SK-N-SH treated with all-trans-retinoic acid at 6 μM for 48 hours (cell line): ENCODE results near the gene TTL.

Experiments used
- ARNTL ChIP-seq: fragments of 450-650 bp; formaldehyde crosslinking; IDR thresholded peaks from 2 replicates; pipeline ENCODE4 v1.5.0; 2020; ENCODE audit warnings: low read depth, mild to moderate bottlenecking, moderate library complexity, borderline replicate concordance
- TF ChIP-seq, protein P1 (sequence below): fragments of 250-450 bp; sonication (Bioruptor Pico); IDR thresholded peaks from 2 replicates; pipeline ENCODE4 v1.8.0; 2020; ENCODE audit warnings: mild to moderate bottlenecking, moderate library complexity, borderline replicate concordance
- TF ChIP-seq, protein P2 (sequence below): fragments of 250-450 bp; sonication (Bioruptor Pico); IDR thresholded peaks from 2 replicates; pipeline ENCODE4 v1.5.1; 2021; ENCODE audit warnings: mild to moderate bottlenecking, moderate library complexity
- TF ChIP-seq, protein P3 (sequence below): fragments of 250-450 bp; sonication (Bioruptor Pico); IDR thresholded peaks from 2 replicates; pipeline ENCODE4 v1.5.1; 2020; ENCODE audit warnings: low read depth, mild to moderate bottlenecking, moderate library complexity

DNA sequence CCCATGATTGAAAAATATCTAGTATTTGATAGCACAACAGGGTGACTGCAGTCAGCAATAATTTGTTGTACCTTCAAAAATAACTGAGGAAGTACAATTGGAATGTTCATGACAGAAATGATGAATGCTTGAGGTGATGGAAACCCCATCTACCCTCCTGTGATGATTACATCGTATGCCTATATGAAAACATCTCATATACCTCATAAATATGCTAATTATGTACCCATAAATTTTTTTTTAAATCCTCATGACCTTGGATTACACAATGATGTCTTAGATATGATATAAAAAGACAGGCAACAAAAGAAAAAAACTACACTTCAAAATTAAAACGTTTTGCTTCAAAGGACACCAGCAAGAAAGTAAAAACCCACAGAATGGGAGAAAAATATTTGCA is 59.0 kb downstream of the TTL start:
- TF ChIP-seq, protein P1, sequence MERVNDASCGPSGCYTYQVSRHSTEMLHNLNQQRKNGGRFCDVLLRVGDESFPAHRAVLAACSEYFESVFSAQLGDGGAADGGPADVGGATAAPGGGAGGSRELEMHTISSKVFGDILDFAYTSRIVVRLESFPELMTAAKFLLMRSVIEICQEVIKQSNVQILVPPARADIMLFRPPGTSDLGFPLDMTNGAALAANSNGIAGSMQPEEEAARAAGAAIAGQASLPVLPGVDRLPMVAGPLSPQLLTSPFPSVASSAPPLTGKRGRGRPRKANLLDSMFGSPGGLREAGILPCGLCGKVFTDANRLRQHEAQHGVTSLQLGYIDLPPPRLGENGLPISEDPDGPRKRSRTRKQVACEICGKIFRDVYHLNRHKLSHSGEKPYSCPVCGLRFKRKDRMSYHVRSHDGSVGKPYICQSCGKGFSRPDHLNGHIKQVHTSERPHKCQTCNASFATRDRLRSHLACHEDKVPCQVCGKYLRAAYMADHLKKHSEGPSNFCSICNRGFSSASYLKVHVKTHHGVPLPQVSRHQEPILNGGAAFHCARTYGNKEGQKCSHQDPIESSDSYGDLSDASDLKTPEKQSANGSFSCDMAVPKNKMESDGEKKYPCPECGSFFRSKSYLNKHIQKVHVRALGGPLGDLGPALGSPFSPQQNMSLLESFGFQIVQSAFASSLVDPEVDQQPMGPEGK (CRISPR knock-in tag), result no peak
- TF ChIP-seq, protein P2, sequence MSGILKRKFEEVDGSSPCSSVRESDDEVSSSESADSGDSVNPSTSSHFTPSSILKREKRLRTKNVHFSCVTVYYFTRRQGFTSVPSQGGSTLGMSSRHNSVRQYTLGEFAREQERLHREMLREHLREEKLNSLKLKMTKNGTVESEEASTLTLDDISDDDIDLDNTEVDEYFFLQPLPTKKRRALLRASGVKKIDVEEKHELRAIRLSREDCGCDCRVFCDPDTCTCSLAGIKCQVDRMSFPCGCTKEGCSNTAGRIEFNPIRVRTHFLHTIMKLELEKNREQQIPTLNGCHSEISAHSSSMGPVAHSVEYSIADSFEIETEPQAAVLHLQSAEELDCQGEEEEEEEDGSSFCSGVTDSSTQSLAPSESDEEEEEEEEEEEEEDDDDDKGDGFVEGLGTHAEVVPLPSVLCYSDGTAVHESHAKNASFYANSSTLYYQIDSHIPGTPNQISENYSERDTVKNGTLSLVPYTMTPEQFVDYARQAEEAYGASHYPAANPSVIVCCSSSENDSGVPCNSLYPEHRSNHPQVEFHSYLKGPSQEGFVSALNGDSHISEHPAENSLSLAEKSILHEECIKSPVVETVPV (CRISPR knock-in tag), result no peak
- TF ChIP-seq ARNTL (CRISPR knock-in tag), result no peak
- TF ChIP-seq, protein P3, sequence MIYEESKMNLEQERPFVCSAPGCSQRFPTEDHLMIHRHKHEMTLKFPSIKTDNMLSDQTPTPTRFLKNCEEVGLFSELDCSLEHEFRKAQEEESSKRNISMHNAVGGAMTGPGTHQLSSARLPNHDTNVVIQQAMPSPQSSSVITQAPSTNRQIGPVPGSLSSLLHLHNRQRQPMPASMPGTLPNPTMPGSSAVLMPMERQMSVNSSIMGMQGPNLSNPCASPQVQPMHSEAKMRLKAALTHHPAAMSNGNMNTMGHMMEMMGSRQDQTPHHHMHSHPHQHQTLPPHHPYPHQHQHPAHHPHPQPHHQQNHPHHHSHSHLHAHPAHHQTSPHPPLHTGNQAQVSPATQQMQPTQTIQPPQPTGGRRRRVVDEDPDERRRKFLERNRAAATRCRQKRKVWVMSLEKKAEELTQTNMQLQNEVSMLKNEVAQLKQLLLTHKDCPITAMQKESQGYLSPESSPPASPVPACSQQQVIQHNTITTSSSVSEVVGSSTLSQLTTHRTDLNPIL, result no peak
